ENCODE data around the gene SBF2. TPM values are rescaled to one million over a fixed set of nuclear protein-coding genes. Genes with fewer than 3 reads are reported as not detected.
"Not testable (repeated sequence)": the region's sequence is repeated elsewhere in the genome, so short reads cannot be mapped to it uniquely, and the experiment has no call there.

Gene SBF2
- total and polyA plus RNA-seq, 8 donors = 25.7 to 62.6 (median 57.0) TPM

DNA sequence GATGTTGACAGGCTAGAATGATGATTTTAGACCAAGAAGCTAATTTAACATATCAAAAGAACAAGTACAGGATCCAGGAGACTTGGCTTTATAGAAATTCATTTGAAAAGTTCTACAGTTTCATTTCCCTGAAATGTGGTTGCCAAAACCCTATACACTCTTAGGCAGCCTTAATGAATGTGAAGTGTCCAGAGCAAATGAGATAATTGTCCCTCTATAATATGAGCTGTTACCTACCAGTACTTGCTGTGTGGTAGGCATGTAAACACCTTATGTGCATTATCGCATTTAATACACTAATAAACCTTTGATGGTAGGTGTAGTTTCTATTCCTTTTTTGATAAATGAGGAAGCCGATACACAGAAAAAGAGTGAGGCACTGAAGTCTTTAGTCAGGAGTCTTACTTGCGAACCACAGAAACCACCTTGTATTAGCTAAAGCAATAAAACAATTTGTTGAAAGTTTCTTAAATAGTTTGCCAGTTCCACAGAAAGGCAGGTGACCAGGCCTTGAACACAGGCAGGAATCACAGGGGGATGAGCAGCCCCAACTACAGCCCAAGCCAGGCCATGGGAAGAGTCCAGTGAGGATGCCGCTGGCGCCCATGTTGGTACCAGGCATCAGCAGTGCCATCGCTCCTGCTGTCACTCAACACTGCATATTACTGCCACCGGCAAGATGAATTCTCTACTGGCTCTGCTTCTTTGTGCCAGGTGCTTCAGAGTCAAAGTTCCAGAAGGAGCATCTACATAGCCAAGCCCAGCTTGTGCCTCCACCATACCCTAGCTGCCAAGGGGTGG is 548.4 kb downstream of the SBF2 start:
- no peak for ATAC-seq
- DNase-seq = no peak
- Histone ChIP-seq H3K27ac (no peak overlapping the region), H3K4me3 (no peak overlapping the region), H3K27me3 (no peaks in the 10 kb centered on the region), H3K9me3 (no peaks in the 10 kb centered on the region), H3K36me3 (peaks cover 0 to 63% of the 10 kb centered on the region in 2 donors), H3K4me1 (peaks cover 11 to 27% of the 10 kb centered on the region in 2 donors)
- TF ChIP-seq, protein P1, sequence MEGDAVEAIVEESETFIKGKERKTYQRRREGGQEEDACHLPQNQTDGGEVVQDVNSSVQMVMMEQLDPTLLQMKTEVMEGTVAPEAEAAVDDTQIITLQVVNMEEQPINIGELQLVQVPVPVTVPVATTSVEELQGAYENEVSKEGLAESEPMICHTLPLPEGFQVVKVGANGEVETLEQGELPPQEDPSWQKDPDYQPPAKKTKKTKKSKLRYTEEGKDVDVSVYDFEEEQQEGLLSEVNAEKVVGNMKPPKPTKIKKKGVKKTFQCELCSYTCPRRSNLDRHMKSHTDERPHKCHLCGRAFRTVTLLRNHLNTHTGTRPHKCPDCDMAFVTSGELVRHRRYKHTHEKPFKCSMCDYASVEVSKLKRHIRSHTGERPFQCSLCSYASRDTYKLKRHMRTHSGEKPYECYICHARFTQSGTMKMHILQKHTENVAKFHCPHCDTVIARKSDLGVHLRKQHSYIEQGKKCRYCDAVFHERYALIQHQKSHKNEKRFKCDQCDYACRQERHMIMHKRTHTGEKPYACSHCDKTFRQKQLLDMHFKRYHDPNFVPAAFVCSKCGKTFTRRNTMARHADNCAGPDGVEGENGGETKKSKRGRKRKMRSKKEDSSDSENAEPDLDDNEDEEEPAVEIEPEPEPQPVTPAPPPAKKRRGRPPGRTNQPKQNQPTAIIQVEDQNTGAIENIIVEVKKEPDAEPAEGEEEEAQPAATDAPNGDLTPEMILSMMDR (IDR thresholded peaks at IDR 0.05) = no peak
- intact Hi-C loops (cut with DNase I) = no loop called here

DNA sequence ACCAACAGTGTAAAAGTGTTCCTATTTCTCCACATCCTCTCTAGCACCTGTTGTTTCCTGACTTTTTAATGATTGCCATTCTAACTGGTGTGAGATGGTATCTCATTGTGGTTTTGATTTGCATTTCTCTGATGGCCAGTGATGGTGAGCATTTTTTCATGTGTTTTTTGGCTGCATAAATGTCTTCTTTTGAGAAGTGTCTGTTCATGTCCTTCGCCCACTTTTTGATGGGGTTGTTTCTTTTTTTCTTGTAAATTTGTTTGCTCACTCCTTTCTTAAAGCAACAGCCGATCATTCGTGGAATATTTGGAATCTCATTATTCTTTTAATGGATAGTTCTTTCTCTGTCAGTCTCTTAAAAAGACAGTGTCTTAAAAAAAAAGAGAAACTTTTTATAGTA is 550.5 kb downstream of the SBF2 start:
- H3K27me3 ChIP-seq = not testable (repeated sequence)

DNA sequence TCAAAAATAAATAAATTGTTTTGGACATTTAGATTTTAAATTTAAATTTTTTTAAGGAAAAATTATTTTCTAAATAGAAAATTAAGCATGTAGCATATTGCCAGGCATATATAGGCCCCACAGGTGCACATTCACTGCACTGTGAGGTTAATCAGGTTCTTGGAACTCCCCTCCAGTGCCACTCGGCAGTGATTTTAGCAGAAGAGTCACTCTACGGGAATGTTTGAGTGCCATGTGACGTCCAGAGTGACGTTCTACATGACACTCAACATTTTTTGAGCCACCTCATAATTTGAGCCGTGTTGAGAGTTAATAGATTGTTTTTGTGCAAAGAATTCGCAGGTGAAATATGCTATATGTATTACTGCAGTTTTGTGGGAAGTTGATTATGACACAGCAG is 552.8 kb downstream of the SBF2 start:
- H3K4me1 ChIP-seq = peaks cover 0 to 28% of the 10 kb centered on the region in 2 donors
- H3K4me3 ChIP-seq = no peak overlapping the region
- intact Hi-C loops (cut with DNase I) = no loop called here
- ATAC-seq (peak; percentile 79), DNase-seq (peak in 2 of 4 donors; percentile 57 to 69)
- H3K36me3 ChIP-seq = peaks cover 0 to 80% of the 10 kb centered on the region in 2 donors
- no peaks in the 10 kb centered on the region for H3K27me3 ChIP-seq
- peak overlapping the region; percentile 51 to 86 for H3K27ac ChIP-seq
- TF ChIP-seq, protein P1 (IDR thresholded peaks at IDR 0.05) = no peak
- H3K9me3 ChIP-seq = no peaks in the 10 kb centered on the region

More for the DNA sequence above, 550.5 kb downstream of the SBF2 start:
- peaks cover 0 to 62% of the 10 kb centered on the region in 2 donors for H3K36me3 ChIP-seq
- H3K27ac ChIP-seq; H3K9me3 ChIP-seq; intact Hi-C loops (cut with DNase I); H3K4me3 ChIP-seq; DNase-seq; ATAC-seq: not testable (repeated sequence)
- peaks cover 11 to 31% of the 10 kb centered on the region in 2 donors for H3K4me1 ChIP-seq

DNA sequence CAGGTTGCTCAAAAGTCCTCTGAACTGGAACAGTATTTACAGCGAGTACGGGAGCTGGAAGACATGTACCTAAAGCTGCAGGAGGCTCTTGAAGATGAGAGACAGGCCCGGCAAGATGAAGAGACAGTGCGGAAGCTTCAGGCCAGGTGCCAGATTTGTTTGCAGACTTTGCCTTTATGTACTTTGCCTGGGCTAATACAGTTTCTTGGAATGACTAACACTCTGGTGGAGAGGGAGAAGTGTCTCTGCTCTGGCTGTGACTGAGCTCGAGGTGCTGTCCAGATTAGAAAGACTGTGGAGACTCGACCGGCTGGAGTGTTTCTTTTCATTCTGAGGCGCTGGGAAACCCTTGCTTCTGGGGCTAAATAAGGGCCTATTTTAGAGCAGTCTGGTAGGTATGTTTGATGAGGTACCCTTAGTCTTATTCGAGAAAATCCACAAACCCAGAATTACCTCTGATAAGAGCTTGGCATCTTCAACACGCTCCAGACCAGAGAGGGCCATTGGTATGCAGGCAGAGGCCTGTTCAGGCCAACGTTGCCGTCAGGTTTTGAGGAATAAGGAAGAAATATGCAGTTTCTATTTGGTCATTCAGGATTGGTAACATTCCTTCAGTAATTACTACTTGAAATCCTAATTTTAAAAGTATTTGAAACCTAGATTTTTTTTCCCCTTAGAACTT is 553.7 kb downstream of the SBF2 start:
- Histone ChIP-seq H3K27me3 (no peaks in the 10 kb centered on the region), H3K4me3 (no peak overlapping the region), H3K36me3 (peaks cover 0 to 81% of the 10 kb centered on the region in 2 donors), H3K9me3 (peaks cover 0 to 3% of the 10 kb centered on the region in 2 donors), H3K27ac (peak overlapping the region; percentile 51 to 86), H3K4me1 (peaks cover 0 to 19% of the 10 kb centered on the region in 2 donors)
- DNase-seq (no peak), ATAC-seq (peak; percentile 68)
- TF ChIP-seq, protein P1 (IDR thresholded peaks at IDR 0.05) = no peak
- intact Hi-C loops (cut with DNase I) = no loop called here

DNA sequence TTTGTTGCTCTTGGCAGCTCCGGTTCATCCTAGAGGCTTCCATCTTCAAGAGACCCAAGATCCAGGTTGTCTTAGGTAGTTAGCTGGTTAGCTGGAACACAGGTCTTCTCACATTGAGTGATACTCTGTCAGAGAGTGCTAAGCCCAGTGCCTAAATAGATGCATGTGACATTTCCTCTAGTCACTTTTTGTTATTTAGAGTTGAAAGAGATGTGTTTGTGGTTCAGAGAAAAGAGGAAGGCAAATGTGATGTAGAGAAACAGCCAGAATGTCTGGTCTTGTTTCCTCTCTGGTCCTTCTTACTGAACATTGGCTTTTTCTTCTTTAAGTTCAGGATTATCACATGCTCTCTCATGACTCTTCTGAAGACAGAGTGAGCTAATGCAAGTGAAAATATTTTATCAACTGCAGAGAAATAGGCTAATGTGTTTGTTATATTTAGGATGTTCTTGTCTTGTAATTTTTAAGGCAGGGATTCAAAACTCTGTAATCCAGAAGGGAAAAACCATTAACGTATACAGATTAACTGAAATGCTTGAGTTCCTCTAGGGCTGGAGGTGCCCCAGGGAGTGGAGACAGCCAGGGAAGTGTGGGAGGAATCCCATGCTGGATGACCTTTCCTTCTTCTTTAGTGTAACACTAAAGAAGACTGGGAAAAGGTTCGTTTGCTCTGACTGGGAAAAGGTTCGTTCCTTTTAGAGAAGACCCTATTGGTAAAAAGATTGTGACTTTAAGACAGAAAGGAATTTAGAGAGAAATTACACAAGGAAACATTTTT is 554.7 kb downstream of the SBF2 start:
- Histone ChIP-seq H3K27ac (peak overlapping the region; percentile 34 to 86), H3K4me1 (peaks cover 0 to 16% of the 10 kb centered on the region in 2 donors), H3K4me3 (no peak overlapping the region), H3K9me3 (peaks cover 0 to 4% of the 10 kb centered on the region in 2 donors), H3K27me3 (no peaks in the 10 kb centered on the region), H3K36me3 (peaks cover 0 to 84% of the 10 kb centered on the region in 2 donors)
- ATAC-seq (no peak), DNase-seq (no peak)
- intact Hi-C loops (cut with DNase I) = no loop called here
- TF ChIP-seq, protein P1 (IDR thresholded peaks at IDR 0.05) = no peak

Measured in left lung (tissue), 10 donors.